ENCODE data around the gene FGD2. TPM values are rescaled to one million over a fixed set of nuclear protein-coding genes. Genes with fewer than 3 reads are reported as not detected.

Gene FGD2
- total and polyA plus RNA-seq, 9 of the 15 experiments (the other 6 are each of a cell fraction or from before 2014, with no cell fraction given): 0.09 TPM; not detected in 8

GRCh38 chr6:37061157-37061804 lies 55.8 kb downstream of the FGD2 start (continued):
- TF ChIP-seq DEAF1 (CRISPR knock-in tag; IDR thresholded peaks at IDR 0.05): no peak
- TF ChIP-seq EZH2 (IDR thresholded peaks at IDR 0.05; ENCODE audit: borderline replicate concordance, low read depth, low read length): no peak
- TF ChIP-seq RBBP5 (IDR thresholded peaks at IDR 0.05; ENCODE audit: borderline replicate concordance, insufficient read depth, low read length, poor library complexity, severe bottlenecking): peak; percentile 32
- TF ChIP-seq GABPB2 (CRISPR knock-in tag; conservative IDR thresholded peaks at IDR 0.05): no peak
- no peak for TF ChIP-seq CHAMP1 (IDR thresholded peaks at IDR 0.05)
- TF ChIP-seq SMAD4 (CRISPR knock-in tag; conservative IDR thresholded peaks at IDR 0.05): peak; percentile 52; the same call in 1 of the 2 replicates
- no peak for TF ChIP-seq SAFB (IDR thresholded peaks at IDR 0.05; ENCODE audit: borderline replicate concordance, low read depth, low read length)
- TF ChIP-seq E2F1 (CRISPR knock-in tag; IDR thresholded peaks at IDR 0.05): no peak
- 0 out of 2 replicates have a peak, but pooled peaks have one; percentile 34 for TF ChIP-seq ZEB2 (IDR thresholded peaks at IDR 0.05)
- peak; percentile 48; the same call in 1 of the 2 replicates for TF ChIP-seq ESRRA (IDR thresholded peaks at IDR 0.05; ENCODE audit: borderline replicate concordance, low read depth)
- TF ChIP-seq MIER1 (IDR thresholded peaks at IDR 0.05; ENCODE audit: low read depth): no peak
- TF ChIP-seq ELF2 (CRISPR knock-in tag; IDR thresholded peaks at IDR 0.05): no peak
- no peak for TF ChIP-seq PCBP2 (IDR thresholded peaks at IDR 0.05; ENCODE audit: low read depth, low read length, poor library complexity, severe bottlenecking)
- no peak for TF ChIP-seq POLR3G (IDR thresholded peaks at IDR 0.05; ENCODE audit: extremely low read depth, insufficient read length, insufficient replicate concordance)
- TF ChIP-seq PBX2 (CRISPR knock-in tag; IDR thresholded peaks at IDR 0.05; ENCODE audit: low read depth): no peak
- TF ChIP-seq PBX2 (tag; conservative IDR thresholded peaks at IDR 0.05; ENCODE audit: low read depth): no peak
- no peak for TF ChIP-seq SIRT6 (IDR thresholded peaks at IDR 0.05; ENCODE audit: low read depth, low read length)
- no peak for TF ChIP-seq C11orf30 (IDR thresholded peaks at IDR 0.05; ENCODE audit: low read depth)
- no peak for TF ChIP-seq ZNF311 (CRISPR knock-in tag; IDR thresholded peaks at IDR 0.05)
- no peak for TF ChIP-seq MCM7 (IDR thresholded peaks at IDR 0.05)
- TF ChIP-seq ZNF589 (CRISPR knock-in tag; IDR thresholded peaks at IDR 0.05; ENCODE audit: low read depth): no peak
